ENCODE data around the gene QSOX2.

QSOX2 gene

DNA sequence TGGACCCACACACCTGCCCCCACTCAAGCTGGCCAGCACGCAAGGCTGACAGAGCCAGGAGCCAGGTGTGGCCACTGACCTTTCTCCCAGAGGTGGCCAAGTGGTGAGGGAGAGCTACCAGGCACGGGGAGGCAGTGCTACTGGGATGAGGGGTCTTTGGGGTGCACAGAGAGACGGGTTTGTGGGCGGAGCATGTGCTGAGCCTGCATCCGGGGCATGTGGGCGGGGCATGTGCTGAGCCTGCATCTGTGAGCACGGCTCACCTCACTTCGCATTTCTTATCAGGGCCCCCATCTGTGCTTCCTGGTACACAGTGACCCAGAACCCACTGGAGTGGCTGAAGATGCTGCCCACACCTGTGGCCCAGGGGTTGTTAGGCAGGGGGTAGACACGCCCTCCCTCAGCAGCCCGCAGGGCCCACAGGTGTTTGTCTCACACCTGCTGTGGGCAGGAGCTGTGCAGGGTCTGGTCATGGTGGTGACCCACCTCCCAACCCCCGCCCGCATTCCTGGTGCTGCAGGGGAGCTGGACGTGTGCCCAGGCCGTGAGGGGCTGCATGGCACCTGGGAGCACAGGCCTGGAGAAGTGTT is 36.8 kb upstream of the QSOX2 start:
- ATAC-seq (ENCODE audit: low read depth) (no peak), DNase-seq (ENCODE audit: low spot score) (no peak)
- no peak overlapping the region for H3K4me3 ChIP-seq (ENCODE audit: severe bottlenecking)
- no peaks in the 10 kb centered on the region for H3K9me3 ChIP-seq (ENCODE audit: severe bottlenecking)
- no peaks in the 10 kb centered on the region for H3K4me1 ChIP-seq (ENCODE audit: insufficient read depth, poor library complexity, severe bottlenecking)
- H3K27me3 ChIP-seq (ENCODE audit: insufficient read depth, poor library complexity, severe bottlenecking), result no peaks in the 10 kb centered on the region
- H3K27ac ChIP-seq (ENCODE audit: poor library complexity, severe bottlenecking), result no peak overlapping the region
- no peaks in the 10 kb centered on the region for H3K36me3 ChIP-seq (ENCODE audit: low read depth)
- TF ChIP-seq, protein P1, sequence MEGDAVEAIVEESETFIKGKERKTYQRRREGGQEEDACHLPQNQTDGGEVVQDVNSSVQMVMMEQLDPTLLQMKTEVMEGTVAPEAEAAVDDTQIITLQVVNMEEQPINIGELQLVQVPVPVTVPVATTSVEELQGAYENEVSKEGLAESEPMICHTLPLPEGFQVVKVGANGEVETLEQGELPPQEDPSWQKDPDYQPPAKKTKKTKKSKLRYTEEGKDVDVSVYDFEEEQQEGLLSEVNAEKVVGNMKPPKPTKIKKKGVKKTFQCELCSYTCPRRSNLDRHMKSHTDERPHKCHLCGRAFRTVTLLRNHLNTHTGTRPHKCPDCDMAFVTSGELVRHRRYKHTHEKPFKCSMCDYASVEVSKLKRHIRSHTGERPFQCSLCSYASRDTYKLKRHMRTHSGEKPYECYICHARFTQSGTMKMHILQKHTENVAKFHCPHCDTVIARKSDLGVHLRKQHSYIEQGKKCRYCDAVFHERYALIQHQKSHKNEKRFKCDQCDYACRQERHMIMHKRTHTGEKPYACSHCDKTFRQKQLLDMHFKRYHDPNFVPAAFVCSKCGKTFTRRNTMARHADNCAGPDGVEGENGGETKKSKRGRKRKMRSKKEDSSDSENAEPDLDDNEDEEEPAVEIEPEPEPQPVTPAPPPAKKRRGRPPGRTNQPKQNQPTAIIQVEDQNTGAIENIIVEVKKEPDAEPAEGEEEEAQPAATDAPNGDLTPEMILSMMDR (IDR thresholded peaks at IDR 0.05; ENCODE audit: poor library complexity, severe bottlenecking), result no peak

DNA sequence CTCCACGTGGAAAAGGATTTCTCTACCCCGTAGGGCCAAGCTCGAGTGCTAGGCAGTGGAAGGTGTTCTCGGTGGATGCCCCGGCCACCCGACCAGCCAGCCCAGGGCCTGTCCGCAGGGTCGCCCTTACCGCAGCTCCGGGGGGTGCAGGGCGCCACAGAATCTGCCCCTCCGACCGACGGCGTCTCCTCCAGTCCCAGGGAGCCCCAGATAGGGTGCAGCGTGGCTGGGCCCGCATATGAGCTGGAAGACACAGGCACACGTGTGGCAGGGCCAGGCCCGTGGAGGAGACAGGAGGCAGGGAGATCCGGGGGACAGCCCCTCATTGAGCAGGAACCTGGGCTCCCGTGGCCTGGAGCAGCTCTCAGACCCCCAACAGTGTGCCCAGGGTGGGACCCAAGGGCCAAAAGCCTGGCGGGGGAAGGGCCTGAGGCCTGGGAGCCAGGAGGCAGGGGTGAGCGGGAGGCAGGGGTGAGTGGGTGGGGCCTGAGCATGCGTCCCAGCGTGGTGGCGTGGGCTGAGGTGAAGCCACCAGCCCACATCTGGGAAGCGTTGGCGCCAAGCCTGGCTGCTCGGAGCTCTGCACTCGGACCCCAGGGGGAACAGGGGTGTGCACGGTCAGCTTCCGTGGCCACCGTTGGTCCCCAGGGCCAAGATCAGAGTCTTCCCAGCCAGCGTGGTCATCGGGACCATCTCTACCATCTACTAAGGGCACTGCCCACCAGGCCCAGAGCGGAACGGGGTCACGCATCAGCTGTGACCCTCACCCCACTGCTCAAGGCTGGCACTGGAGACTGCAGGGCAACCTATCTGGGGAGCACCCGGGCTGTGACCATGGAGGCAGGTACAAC is 36.0 kb upstream of the QSOX2 start:
- no peak for DNase-seq (ENCODE audit: low spot score)
- H3K27ac ChIP-seq (ENCODE audit: poor library complexity, severe bottlenecking), result no peak overlapping the region
- ATAC-seq (ENCODE audit: low read depth), result no peak

DNA sequence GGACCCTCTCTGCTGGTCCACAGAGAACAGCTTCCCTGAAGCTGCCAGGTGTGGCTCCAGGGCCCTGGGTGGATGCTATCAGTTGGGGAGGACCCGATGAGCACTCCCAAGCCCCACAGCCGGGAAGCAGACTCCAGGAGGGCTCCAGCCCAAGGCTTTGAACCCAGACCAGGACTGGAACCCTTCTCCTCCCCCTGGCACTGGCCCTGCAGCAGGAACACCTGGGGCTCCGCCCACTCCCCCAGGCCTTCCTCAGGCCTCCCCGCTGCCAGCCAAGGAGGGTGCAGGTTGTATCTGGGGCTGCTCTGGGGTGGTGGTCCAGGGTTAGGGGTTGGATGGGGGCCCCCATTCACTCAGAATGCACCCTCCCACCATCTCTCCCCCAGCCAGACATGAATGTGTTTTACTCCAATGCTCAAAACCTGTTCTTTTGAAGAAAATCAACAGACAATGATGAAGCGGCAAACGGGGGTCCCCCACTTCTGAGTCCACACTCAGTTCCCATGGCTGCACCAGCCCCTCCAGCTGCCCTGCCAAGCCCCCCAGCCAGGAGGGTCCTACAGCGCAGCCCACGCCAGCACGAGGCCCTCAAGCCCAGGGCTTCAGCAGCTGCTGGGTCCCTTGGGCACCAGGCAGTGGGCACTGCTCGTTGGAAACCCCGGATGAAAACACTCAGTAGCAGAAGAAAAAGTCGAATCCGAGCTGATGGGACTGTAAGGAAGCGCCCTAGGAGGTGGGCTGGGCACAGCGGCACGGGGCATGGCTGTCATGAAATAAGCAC is 35.1 kb upstream of the QSOX2 start:
- no peaks in the 10 kb centered on the region for H3K9me3 ChIP-seq (ENCODE audit: severe bottlenecking)
- H3K36me3 ChIP-seq (ENCODE audit: low read depth), result no peaks in the 10 kb centered on the region
- ATAC-seq (ENCODE audit: low read depth) (no peak), DNase-seq (ENCODE audit: low spot score) (no peak)
- no peaks in the 10 kb centered on the region for H3K4me1 ChIP-seq (ENCODE audit: insufficient read depth, poor library complexity, severe bottlenecking)
- H3K27ac ChIP-seq (ENCODE audit: poor library complexity, severe bottlenecking), result no peak overlapping the region
- H3K4me3 ChIP-seq (ENCODE audit: severe bottlenecking), result no peak overlapping the region
- peaks cover 5% of the 10 kb centered on the region for H3K27me3 ChIP-seq (ENCODE audit: insufficient read depth, poor library complexity, severe bottlenecking)
- TF ChIP-seq, protein P1 (IDR thresholded peaks at IDR 0.05; ENCODE audit: poor library complexity, severe bottlenecking), result no peak

More for the DNA sequence above, 36.0 kb upstream of the QSOX2 start:
- Histone ChIP-seq H3K4me3 (ENCODE audit: severe bottlenecking) (no peak overlapping the region), H3K9me3 (ENCODE audit: severe bottlenecking) (no peaks in the 10 kb centered on the region), H3K36me3 (ENCODE audit: low read depth) (no peaks in the 10 kb centered on the region), H3K4me1 (ENCODE audit: insufficient read depth, poor library complexity, severe bottlenecking) (no peaks in the 10 kb centered on the region), H3K27me3 (ENCODE audit: insufficient read depth, poor library complexity, severe bottlenecking) (peaks cover 3% of the 10 kb centered on the region)
- TF ChIP-seq, protein P1 (IDR thresholded peaks at IDR 0.05; ENCODE audit: poor library complexity, severe bottlenecking), result no peak

DNA sequence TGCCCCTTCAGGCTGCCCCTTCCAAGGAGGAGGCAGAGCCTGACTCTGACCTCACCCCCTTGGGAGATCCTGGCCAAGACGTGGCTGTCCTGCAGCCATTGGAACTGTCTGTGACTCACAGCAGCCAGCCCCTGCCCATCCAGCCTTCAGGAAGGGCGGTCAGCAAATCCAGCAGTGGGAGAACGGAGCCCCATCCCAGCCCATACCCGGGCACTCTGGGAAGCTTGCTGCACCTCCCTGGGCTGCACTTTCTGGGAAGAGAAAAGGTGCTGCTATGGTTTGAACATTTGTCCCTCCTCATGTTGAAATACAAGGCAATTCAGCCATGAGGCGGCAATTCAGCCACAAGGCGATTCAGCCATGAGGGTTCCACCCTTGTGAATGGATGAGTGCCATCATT is 33.9 kb upstream of the QSOX2 start:
- H3K27me3 ChIP-seq (ENCODE audit: insufficient read depth, poor library complexity, severe bottlenecking), result peaks cover 11% of the 10 kb centered on the region
- H3K4me1 ChIP-seq (ENCODE audit: insufficient read depth, poor library complexity, severe bottlenecking), result no peaks in the 10 kb centered on the region
- H3K27ac ChIP-seq (ENCODE audit: poor library complexity, severe bottlenecking), result no peak overlapping the region
- no peaks in the 10 kb centered on the region for H3K9me3 ChIP-seq (ENCODE audit: severe bottlenecking)
- no peak overlapping the region for H3K4me3 ChIP-seq (ENCODE audit: severe bottlenecking)
- ATAC-seq (ENCODE audit: low read depth) (no peak), DNase-seq (ENCODE audit: low spot score) (no peak)
- TF ChIP-seq, protein P1 (IDR thresholded peaks at IDR 0.05; ENCODE audit: poor library complexity, severe bottlenecking), result no peak
- H3K36me3 ChIP-seq (ENCODE audit: low read depth), result no peaks in the 10 kb centered on the region
